Hepatocyte (in vitro differentiated cells): ENCODE data around the gene PRKG1. TPM values are rescaled to one million over a fixed set of nuclear protein-coding genes. Genes with fewer than 3 reads are reported as not detected.

ENCODE experiments used
- DNase-seq: peaks from one replicate; pipeline ENCODE4 v3.0.0-alpha.2; 2016; ENCODE audit warnings: low spot score
- H2AFZ ChIP-seq: fragments of 200-600 bp; sonication (generic); 2 replicates; pipeline ENCODE4 v1.6.0; 2016; ENCODE audit warnings: antibody characterized with exemption, mild to moderate bottlenecking
- H3K27ac ChIP-seq: fragments of 200-600 bp; sonication (generic); 2 replicates; pipeline ENCODE4 v1.5.1; 2016; ENCODE audit warnings: mild to moderate bottlenecking
- H3K27me3 ChIP-seq: fragments of 200-600 bp; sonication (generic); 2 replicates; pipeline ENCODE4 v1.6.1; 2016
- H3K36me3 ChIP-seq: fragments of 200-600 bp; sonication (generic); replicated peaks from 2 replicates; pipeline ENCODE4 v1.5.1; 2016; ENCODE audit warnings: low read depth; ENCODE audit not compliant: insufficient read depth
- H3K4me1 ChIP-seq: fragments of 200-600 bp; sonication (generic); 2 replicates; pipeline ENCODE4 v1.5.1; 2016; ENCODE audit warnings: mild to moderate bottlenecking, moderate library complexity; ENCODE audit not compliant: insufficient read depth
- H3K4me2 ChIP-seq: fragments of 200-600 bp; sonication (generic); 2 replicates; pipeline ENCODE4 v1.6.0; 2016
- H3K4me3 ChIP-seq: fragments of 200-600 bp; sonication (generic); 2 replicates; pipeline ENCODE4 v1.5.1; 2016; ENCODE audit warnings: mild to moderate bottlenecking
- H3K79me2 ChIP-seq: fragments of 200-600 bp; sonication (generic); 2 replicates; pipeline ENCODE4 v1.6.0; 2017; ENCODE audit warnings: mild to moderate bottlenecking
- H3K9me2 ChIP-seq: fragments of 200-600 bp; sonication (generic); replicated peaks from 2 replicates; pipeline ENCODE4 v1.6.0; 2017; ENCODE audit warnings: mild to moderate bottlenecking; ENCODE audit not compliant: insufficient read depth
- H3K9me3 ChIP-seq: fragments of 200-600 bp; sonication (generic); 2 replicates; pipeline ENCODE4 v1.5.1; 2016; ENCODE audit warnings: low read depth, mild to moderate bottlenecking
- H4K20me1 ChIP-seq: fragments of 200-600 bp; sonication (generic); 2 replicates; pipeline ENCODE4 v1.6.0; 2016; ENCODE audit warnings: mild to moderate bottlenecking; ENCODE audit not compliant: insufficient read depth, poor library complexity, severe bottlenecking
- CTCF ChIP-seq: fragments of 200-600 bp; sonication (generic); IDR thresholded peaks from 2 replicates; pipeline ENCODE4 v1.5.1; 2016; ENCODE audit warnings: antibody characterized with exemption, mild to moderate bottlenecking; ENCODE audit not compliant: poor library complexity
- EZH2 ChIP-seq: fragments of 200-600 bp; sonication (generic); IDR thresholded peaks from 2 replicates; pipeline ENCODE4 v1.6.1; 2016; ENCODE audit warnings: antibody characterized with exemption, mild to moderate bottlenecking, borderline replicate concordance
- EZH2phosphoT487 ChIP-seq: fragments of 200-600 bp; sonication (generic); IDR thresholded peaks from one replicate; pipeline ENCODE4 v1.6.1; 2018; ENCODE audit warnings: antibody characterized with exemption, mild to moderate bottlenecking, low read depth, moderate library complexity; ENCODE audit not compliant: unreplicated experiment, severe bottlenecking
- WGBS: methylation state at CpG from one replicate; pipeline ENCODE4 v1.1.6; 2016; ENCODE audit warnings: low lambda C conversion rate; ENCODE audit errors: missing lambda C conversion rate; 5-methylcytosine and 5-hydroxymethylcytosine counted together
- polyA plus RNA-seq: library from polyadenylated mRNA; unstranded; fragments of >200 nt; fragmentation: Nextera tagmentation; extraction: Ambion mirVana; gene quantifications from 2 replicates; pipeline ENCODE4 v1.2.1, GENCODE V29; 2016
- total RNA-seq: library from RNA; depleted of rRNA; stranded (reverse); fragments of >200 nt; gene quantifications from 2 replicates; pipeline ENCODE4 v1.2.3, GENCODE V29; 2014

The PRKG1 gene
- total and polyA plus RNA-seq, 2 experiments from 2014 or later = 4.0 to 8.1 TPM

- Histone ChIP-seq H3K79me2 (no peaks in the 10 kb centered on the region), H3K9me2 (no peaks in the 10 kb centered on the region), H3K27ac (no peak overlapping the region), H3K4me3 (no peak overlapping the region), H3K27me3 (no peaks in the 10 kb centered on the region), H3K4me1 (peaks cover 10% of the 10 kb centered on the region), H3K9me3 (no peaks in the 10 kb centered on the region), H4K20me1 (no peaks in the 10 kb centered on the region), H3K36me3 (no peaks in the 10 kb centered on the region), H3K4me2 (no peak overlapping the region), H2AFZ (no peak overlapping the region)
- no peak for DNase-seq
- 57% methylated on average over 1 of the region's 1 CpG for WGBS
- TF ChIP-seq EZH2phosphoT487 = no peak
- TF ChIP-seq EZH2 = no peak
- no peak for TF ChIP-seq CTCF
Observed at GRCh38 chr10:51231754-51232153, 157.5 kb downstream of the PRKG1 start.

GRCh38 chr10:51233337-51234100, 159.2 kb downstream of the PRKG1 start:
- Histone ChIP-seq H3K4me3 (no peak overlapping the region), H3K27ac (no peak overlapping the region), H3K79me2 (no peaks in the 10 kb centered on the region), H3K9me3 (no peaks in the 10 kb centered on the region), H3K4me1 (peaks cover 10% of the 10 kb centered on the region), H3K36me3 (no peaks in the 10 kb centered on the region), H3K4me2 (no peak overlapping the region), H2AFZ (no peak overlapping the region), H4K20me1 (no peaks in the 10 kb centered on the region), H3K27me3 (no peaks in the 10 kb centered on the region), H3K9me2 (no peaks in the 10 kb centered on the region)
- no peak for TF ChIP-seq EZH2phosphoT487
- TF ChIP-seq EZH2 = no peak
- TF ChIP-seq CTCF = no peak
- 97% methylated on average over 3 of the region's 3 CpGs for whole genome bisulfite sequencing
- DNase-seq = no peak

- TF ChIP-seq EZH2phosphoT487 (no peak), EZH2 (no peak), CTCF (no peak)
- H3K9me3 ChIP-seq = no peaks in the 10 kb centered on the region
- no peaks in the 10 kb centered on the region for H3K27me3 ChIP-seq
- no peak overlapping the region for H3K4me3 ChIP-seq
- H2AFZ ChIP-seq = no peak overlapping the region
- no peak overlapping the region for H3K27ac ChIP-seq
- no peaks in the 10 kb centered on the region for H3K9me2 ChIP-seq
- WGBS = 100% methylated on average over 1 of the region's 1 CpG
- H3K4me2 ChIP-seq = no peak overlapping the region
- DNase-seq = no peak
- H3K79me2 ChIP-seq = no peaks in the 10 kb centered on the region
- H3K36me3 ChIP-seq = no peaks in the 10 kb centered on the region
- H3K4me1 ChIP-seq = peaks cover 10% of the 10 kb centered on the region
- no peaks in the 10 kb centered on the region for H4K20me1 ChIP-seq
Observed at GRCh38 chr10:51235865-51236264, 161.6 kb downstream of the PRKG1 start.
